IMR-90 (cell line): Measurements from ENCODE around the gene ADGRG2. TPM values are rescaled to one million over a fixed set of nuclear protein-coding genes. Genes with fewer than 3 reads are reported as not detected.
"Not testable (repeated sequence)": the region's sequence is repeated elsewhere in the genome, so short reads cannot be mapped to it uniquely, and the experiment has no call there.

Experiments
- ATAC-seq: fragments of 200-7000 bp; cut with Tn5 transposase; 2 replicates; pipeline ENCODE4 v1.9.1; 2020; ENCODE audit warnings: low read depth, mild to moderate bottlenecking, moderate library complexity
- BruUV-seq: library from RNA; stranded (reverse); fragments of 400-500 nt; replicated peaks from 2 replicates; lab custom pipeline; 2021; lab: Mats Ljungman, UMichigan
- CTCF ChIA-PET: fragments of 300-600 bp; formaldehyde crosslinking; extraction: SDS; loops from one replicate; lab custom pipeline; 2021; ENCODE audit warnings: antibody characterized with exemption; lab: Yijun Ruan, JAX
- POLR2A ChIA-PET: fragments of 300-600 bp; sonication (Branson Sonifier 250); formaldehyde crosslinking; loops from one replicate; lab custom pipeline; 2022; ENCODE audit warnings: antibody characterized with exemption; ENCODE audit not compliant: unreplicated experiment; lab: Charles Lee
- DNase-seq: peaks from one replicate; pipeline ENCODE4 v3.0.0; 2013
- H2AFZ ChIP-seq: replicated peaks from 2 replicates; pipeline ENCODE3; 2013; ENCODE audit warnings: low read length, mild to moderate bottlenecking; ENCODE audit not compliant: poor library complexity
- H2AK5ac ChIP-seq: 2 replicates; pipeline ENCODE4 v1.6.1; 2013; ENCODE audit warnings: low read depth, low read length, inconsistent platforms
- H2AK9ac ChIP-seq: replicated peaks from 2 replicates; pipeline ENCODE3; 2013; ENCODE audit warnings: mild to moderate bottlenecking, low read depth, low read length, moderate library complexity; ENCODE audit not compliant: poor library complexity
- H2BK120ac ChIP-seq: 2 replicates; pipeline ENCODE4 v1.6.1; 2013; ENCODE audit warnings: low read depth, low read length, inconsistent platforms
- H2BK15ac ChIP-seq: 3 replicates; pipeline ENCODE4 v1.6.1; 2013; ENCODE audit warnings: low read depth, low read length, inconsistent platforms
- H2BK20ac ChIP-seq: 2 replicates; pipeline ENCODE4 v1.6.1; 2013; ENCODE audit warnings: low read depth, mild to moderate bottlenecking, inconsistent platforms, low read length, moderate library complexity
- H2BK5ac ChIP-seq: 2 replicates; pipeline ENCODE4 v1.6.1; 2013; ENCODE audit warnings: mild to moderate bottlenecking, low read depth, low read length, inconsistent platforms; ENCODE audit not compliant: poor library complexity, severe bottlenecking
- H3K14ac ChIP-seq: replicated peaks from 2 replicates; pipeline ENCODE4 v1.6.1; 2013; ENCODE audit warnings: low read depth, low read length, inconsistent platforms
- H3K18ac ChIP-seq: 2 replicates; pipeline ENCODE4 v1.6.1; 2013; ENCODE audit warnings: low read depth, low read length, control low read depth
- H3K23ac ChIP-seq: 2 replicates; pipeline ENCODE4 v1.6.1; 2013; ENCODE audit warnings: low read depth, low read length, inconsistent platforms
- H3K27ac ChIP-seq: 2 replicates; pipeline ENCODE4 v1.5.1; 2013; ENCODE audit warnings: mild to moderate bottlenecking, control low read depth, low read length; ENCODE audit not compliant: insufficient read depth
- H3K27me3 ChIP-seq: 2 replicates; pipeline ENCODE4 v1.6.1; 2013; ENCODE audit warnings: low read length; ENCODE audit not compliant: control insufficient read depth, insufficient read depth
- H3K36me3 ChIP-seq: 2 replicates; pipeline ENCODE4 v1.6.1; 2013; ENCODE audit warnings: low read length, mixed read lengths; ENCODE audit not compliant: control insufficient read depth, insufficient read depth
- H3K4ac ChIP-seq: 2 replicates; pipeline ENCODE4 v1.6.1; 2013; ENCODE audit warnings: low read depth, low read length, inconsistent platforms
- H3K4me1 ChIP-seq: 2 replicates; pipeline ENCODE4 v1.6.1; 2013; ENCODE audit warnings: low read length, mixed read lengths; ENCODE audit not compliant: control insufficient read depth, insufficient read depth
- H3K4me2 ChIP-seq: 2 replicates; pipeline ENCODE4 v1.6.1; 2013; ENCODE audit warnings: low read depth, mild to moderate bottlenecking, control low read depth, low read length, moderate library complexity
- H3K4me3 ChIP-seq: 2 replicates; pipeline ENCODE4 v1.5.1; 2013; ENCODE audit warnings: low read depth, mild to moderate bottlenecking, control low read depth, low read length, moderate library complexity; ENCODE audit not compliant: insufficient read depth
- H3K56ac ChIP-seq: 2 replicates; pipeline ENCODE4 v1.6.1; 2013; ENCODE audit warnings: low read length, inconsistent platforms; ENCODE audit not compliant: insufficient read depth; ENCODE audit errors: extremely low read depth
- H3K79me1 ChIP-seq, 2 experiments: 2 replicates each; pipeline ENCODE4 v1.6.1; 2013; ENCODE audit warnings: low read length in 2 of 2, inconsistent platforms in 1 of 2, low read depth in 1 of 2
- H3K9ac ChIP-seq: 2 replicates; pipeline ENCODE4 v1.6.1; 2013; ENCODE audit warnings: low read depth, low read length, control low read depth
- H3K9me1 ChIP-seq: 2 replicates; pipeline ENCODE4 v1.6.1; 2013; ENCODE audit warnings: low read length, inconsistent platforms; ENCODE audit not compliant: insufficient read depth
- H3K9me3 ChIP-seq: 2 replicates; pipeline ENCODE4 v1.6.1; 2013; ENCODE audit warnings: low read length; ENCODE audit not compliant: control insufficient read depth, insufficient read depth
- H4K20me1 ChIP-seq: 2 replicates; pipeline ENCODE4 v1.6.1; 2013; ENCODE audit warnings: low read length, inconsistent platforms; ENCODE audit not compliant: insufficient read depth
- H4K5ac ChIP-seq: 2 replicates; pipeline ENCODE4 v1.6.1; 2013; ENCODE audit warnings: mild to moderate bottlenecking, low read depth, low read length, control low read depth
- H4K8ac ChIP-seq, 2 experiments: 2 replicates each; pipeline ENCODE4 v1.6.1; 2013; ENCODE audit warnings: low read depth in 2 of 2, low read length in 2 of 2, control low read depth in 1 of 2, inconsistent platforms in 1 of 2
- H4K91ac ChIP-seq: 2 replicates; pipeline ENCODE4 v1.6.1; 2013; ENCODE audit warnings: low read depth, low read length, inconsistent platforms; ENCODE audit not compliant: insufficient read depth
- WGBS, 2 experiments: methylation state at CpG; one replicate each; pipeline versions ENCODE4 v1.1.5 to v1.1.7; 2013; ENCODE audit warnings: missing lambda C conversion rate in 2 of 2; ENCODE audit not compliant: insufficient read length in 1 of 2; ENCODE audit errors: extremely low coverage in 2 of 2; 5-methylcytosine and 5-hydroxymethylcytosine counted together
- dilution Hi-C: fragments of 300-500 bp; cut with HindIII; formaldehyde crosslinking; loops from one replicate; pipeline ENCODE4 v1.14.3; 2018; ENCODE audit warnings: low sequenced_read_pairs; ENCODE audit not compliant: unreplicated experiment
- in situ Hi-C: fragments of 300-500 bp; cut with MboI; formaldehyde crosslinking; loops from 3 replicates; pipeline ENCODE4 v1.14.3; 2019; ENCODE audit warnings: low sequenced_read_pairs, inconsistent platforms, mixed read lengths
- intact Hi-C: fragments of 100-400 bp; cut with micrococcal nuclease; formaldehyde crosslinking; loops from 2 replicates; pipeline ENCODE4 v1.10.0; 2022
- polyA plus RNA-seq, 3 experiments: library from polyadenylated mRNA; depleted of rRNA; stranded (reverse); fragments of >200 nt; gene quantifications; 2 replicates each; pipeline ENCODE4 v1.2.3, GENCODE V29; 2012; ENCODE audit warnings: low replicate concordance in 1 of 3
- total RNA-seq: library from RNA; depleted of rRNA; stranded (reverse); fragments of >200 nt; gene quantifications from 2 replicates; pipeline ENCODE4 v1.2.3, GENCODE V29; 2012

The ADGRG2 gene
- total and polyA plus RNA-seq, 2 of the 4 experiments (the other 2 are of a cell fraction) = under 0.01 to 0.07 TPM

GRCh38 chrX:18980262-18980661, 142.0 kb downstream of the ADGRG2 start:
- H3K36me3 ChIP-seq, H2BK120ac ChIP-seq, H3K4me1 ChIP-seq, DNase-seq, dilution Hi-C loops, H3K4ac ChIP-seq, in situ Hi-C loops, H3K14ac ChIP-seq, H3K9me3 ChIP-seq, H2BK20ac ChIP-seq, BruUV-seq, H4K8ac ChIP-seq, H3K18ac ChIP-seq, H2AK9ac ChIP-seq, H4K91ac ChIP-seq, H3K4me2 ChIP-seq, H3K23ac ChIP-seq, H3K4me3 ChIP-seq, H3K27me3 ChIP-seq, H2AK5ac ChIP-seq, H2AFZ ChIP-seq, H3K9me1 ChIP-seq, H2BK15ac ChIP-seq, H2BK5ac ChIP-seq, H3K27ac ChIP-seq, ATAC-seq, H4K20me1 ChIP-seq, H4K5ac ChIP-seq, POLR2A ChIA-PET, H3K56ac ChIP-seq, H3K9ac ChIP-seq: not testable (repeated sequence)
- CTCF ChIA-PET = interaction anchor here (0.6 to 0.8 kb wide), 2 partner anchors 9 to 24 kb away, joined by 3 read pairs; no protein-coding TSS in a partner anchor
- no CpG with 5 or more reads among the region's 6 CpGs for WGBS, 2 experiments
- H3K79me1 ChIP-seq = peaks cover 8 to 16% of the 10 kb centered on the region in 2 experiments; a peak in 3 of 4 replicates
- intact Hi-C loops = loop anchor here (10.0 kb wide), 1 partner anchor 565 kb away; no protein-coding TSS in a partner anchor
